GM21529 (cell line): ENCODE results near the gene TMEM114.
A peak's percentile ranks its signal among the peaks of the same experiment; 100 is the strongest.

Experiments used
- ATAC-seq: cut with Tn5 transposase; IDR thresholded peaks from one replicate; pipeline ENCODE4 v1.9.1; 2021; ENCODE audit not compliant: unreplicated experiment

Gene TMEM114

GRCh38 chr16:8611886-8612600 lies 21.7 kb upstream of the TMEM114 start:
- no peak for ATAC-seq

- ATAC-seq: no peak
Measured at GRCh38 chr16:8611122-8611521, 20.8 kb upstream of the TMEM114 start.

DNA sequence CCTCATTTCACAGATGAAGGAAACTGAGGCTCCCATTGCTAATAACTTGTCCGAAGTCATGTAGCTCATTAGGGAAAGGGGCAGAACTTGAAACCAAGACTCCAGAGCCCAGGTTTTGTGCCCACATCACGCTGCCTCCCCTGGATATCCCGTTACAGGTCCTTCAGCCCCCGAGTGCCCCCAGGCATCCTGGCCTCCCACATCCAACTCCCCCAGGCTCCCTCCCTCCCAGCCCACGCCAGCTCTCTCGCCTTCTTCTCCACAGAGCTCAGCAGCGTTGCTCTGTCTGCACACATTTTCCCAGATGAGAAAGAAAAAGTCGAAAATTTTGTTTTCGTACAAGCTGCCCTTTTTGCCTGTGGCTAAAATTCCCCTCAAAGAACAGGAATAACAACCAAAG lies 16.9 kb upstream of the TMEM114 start:
- no peak for ATAC-seq

DNA sequence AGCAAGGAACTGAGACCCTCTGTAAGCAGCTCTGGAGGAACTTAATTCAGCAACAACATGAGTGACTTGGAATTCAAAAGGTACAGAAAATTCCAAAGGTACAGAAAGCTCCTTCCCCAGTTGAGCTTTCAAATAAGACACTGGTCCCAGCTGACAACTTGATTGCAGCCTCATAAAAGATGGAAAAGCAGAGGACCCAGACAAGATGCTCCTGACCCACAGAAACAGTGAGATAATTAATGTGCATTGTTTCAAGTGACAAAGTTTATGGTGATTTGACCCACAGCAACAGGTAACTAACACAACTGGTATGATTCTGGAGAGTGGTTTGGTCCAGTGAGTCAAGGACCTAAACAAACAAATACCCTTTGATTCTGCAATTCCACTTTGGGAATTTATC lies 15.2 kb upstream of the TMEM114 start:
- no peak for ATAC-seq

- no peak for ATAC-seq
Measured at GRCh38 chr16:8600144-8600775, 9.9 kb upstream of the TMEM114 start.

- ATAC-seq: no peak
Measured at GRCh38 chr16:8596581-8596980, 6.3 kb upstream of the TMEM114 start.

DNA sequence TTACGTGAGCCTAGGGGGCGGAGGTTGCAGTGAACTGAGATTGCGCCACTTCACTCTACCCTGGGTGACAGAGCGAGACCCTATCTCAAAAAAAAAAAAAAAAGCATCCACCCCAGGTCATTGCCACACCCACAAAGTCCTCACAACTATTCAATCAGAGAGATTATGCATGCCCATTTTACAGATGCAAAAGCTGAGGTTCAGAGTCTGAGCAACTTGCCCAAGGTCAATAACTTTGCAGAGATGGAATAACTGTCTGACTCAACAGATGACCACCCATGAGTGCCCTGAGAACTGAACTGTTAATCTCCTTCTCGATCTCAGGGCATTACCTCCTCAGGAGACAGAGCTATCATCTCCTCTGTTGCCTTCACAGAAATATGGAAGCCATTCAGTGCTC lies 5.5 kb upstream of the TMEM114 start:
- ATAC-seq: no peak

DNA sequence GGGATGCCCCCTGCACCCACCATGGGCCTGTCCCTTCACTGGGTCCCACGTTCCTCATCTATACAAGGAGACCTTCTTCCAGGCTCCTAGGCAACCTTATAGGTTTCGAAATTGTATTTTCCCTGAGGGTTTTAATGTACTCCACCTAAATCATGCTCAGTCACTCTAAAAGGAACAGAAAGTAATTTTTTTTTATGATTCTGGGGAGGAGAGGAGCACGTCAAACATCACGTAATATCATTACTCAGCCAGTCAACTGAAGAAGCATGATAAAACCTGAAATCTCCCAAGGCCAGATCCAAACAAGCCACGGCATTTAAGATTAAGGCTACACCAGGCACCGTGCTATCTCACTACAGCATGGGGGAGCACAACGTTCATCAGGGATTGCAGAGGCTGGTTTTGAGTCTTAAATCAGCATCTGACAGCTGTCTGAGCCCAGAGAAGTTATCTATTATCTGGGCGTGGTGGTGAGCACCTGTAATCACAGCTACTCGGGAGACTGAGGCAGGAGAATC lies 3.9 kb upstream of the TMEM114 start:
- peak; percentile 49 for ATAC-seq

GRCh38 chr16:8591451-8591850 lies 1.1 kb upstream of the TMEM114 start:
- ATAC-seq: no peak

DNA sequence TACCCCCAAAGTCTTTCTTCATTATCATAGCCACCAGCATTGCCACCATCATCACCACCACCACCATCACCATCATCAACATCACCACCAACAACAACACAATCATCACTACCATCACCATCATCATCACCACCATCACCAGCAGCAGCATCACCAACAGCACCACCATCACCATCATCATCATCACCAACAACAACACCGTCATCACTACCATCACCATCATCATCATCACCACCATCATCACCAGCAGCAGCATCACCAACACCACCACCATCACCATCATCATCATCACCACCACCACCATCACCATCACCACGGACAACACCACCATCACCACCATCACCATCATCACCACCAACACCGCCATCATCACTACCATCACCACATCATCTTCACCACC lies 500 bp upstream of the TMEM114 start:
- ATAC-seq: no peak

- no peak for ATAC-seq
Measured at GRCh38 chr16:8589057-8589899, 1.0 kb downstream of the TMEM114 start.

DNA sequence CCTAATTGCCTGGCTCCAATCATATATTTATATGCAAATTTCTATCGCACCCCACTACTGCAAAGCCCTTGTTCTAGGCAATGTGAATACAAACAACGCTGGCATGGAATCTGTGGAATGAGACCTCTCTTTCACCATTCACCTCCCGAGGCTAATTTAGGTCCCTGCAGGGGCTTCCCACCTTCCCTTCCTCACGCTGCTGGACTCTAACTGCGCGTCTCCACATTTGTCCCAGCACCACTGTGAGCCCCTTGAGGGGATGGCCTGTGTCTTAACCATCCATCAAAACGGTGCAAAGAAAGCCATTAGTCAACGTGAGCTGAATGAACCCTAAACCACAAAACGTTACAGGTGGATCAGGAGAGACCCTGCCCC lies 1.6 kb downstream of the TMEM114 start:
- no peak for ATAC-seq

- ATAC-seq: no peak
Measured at GRCh38 chr16:8587065-8587464, 3.2 kb downstream of the TMEM114 start.

DNA sequence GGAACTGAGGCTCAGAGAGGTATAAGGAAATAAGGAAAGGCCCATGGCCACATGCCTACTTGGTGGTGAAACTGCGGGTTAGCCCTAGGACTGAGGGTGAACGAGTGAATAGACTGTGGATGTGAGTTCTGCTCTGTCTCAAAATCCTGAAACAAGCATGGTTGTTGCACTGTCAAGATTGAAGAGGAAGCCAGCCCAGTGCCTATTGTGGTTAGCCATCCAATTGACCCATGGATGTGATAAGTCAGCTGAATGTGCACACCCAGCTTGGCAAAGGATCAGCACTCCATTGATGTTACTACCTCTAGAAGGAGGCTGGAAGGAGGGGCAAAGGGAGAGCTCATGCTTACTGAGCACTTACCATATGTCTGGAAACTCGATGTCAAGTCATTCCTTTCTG lies 4.5 kb downstream of the TMEM114 start:
- no peak for ATAC-seq

DNA sequence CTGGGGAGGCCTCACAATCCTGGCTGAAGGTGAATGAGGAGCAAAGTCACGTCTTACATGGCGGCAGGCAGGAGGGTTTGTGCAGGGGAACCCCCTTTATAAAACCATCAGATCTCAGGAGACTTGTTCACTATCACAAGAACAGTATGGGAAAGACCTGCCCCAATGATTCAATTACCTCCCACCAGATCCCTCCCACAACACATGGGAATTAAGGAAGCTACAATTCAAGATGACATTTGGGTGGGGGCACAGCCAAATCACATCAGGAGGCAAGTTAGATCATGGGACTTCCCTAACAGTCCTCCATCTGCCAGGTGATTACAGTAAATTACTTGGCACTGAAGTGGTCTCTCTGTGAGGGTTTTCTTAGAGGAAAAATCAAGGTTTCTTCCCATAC lies 5.3 kb downstream of the TMEM114 start:
- no peak for ATAC-seq

- no peak for ATAC-seq
Measured at GRCh38 chr16:8583732-8584131, 6.6 kb downstream of the TMEM114 start.

- no peak for ATAC-seq
Measured at GRCh38 chr16:8583199-8583598, 7.1 kb downstream of the TMEM114 start.

DNA sequence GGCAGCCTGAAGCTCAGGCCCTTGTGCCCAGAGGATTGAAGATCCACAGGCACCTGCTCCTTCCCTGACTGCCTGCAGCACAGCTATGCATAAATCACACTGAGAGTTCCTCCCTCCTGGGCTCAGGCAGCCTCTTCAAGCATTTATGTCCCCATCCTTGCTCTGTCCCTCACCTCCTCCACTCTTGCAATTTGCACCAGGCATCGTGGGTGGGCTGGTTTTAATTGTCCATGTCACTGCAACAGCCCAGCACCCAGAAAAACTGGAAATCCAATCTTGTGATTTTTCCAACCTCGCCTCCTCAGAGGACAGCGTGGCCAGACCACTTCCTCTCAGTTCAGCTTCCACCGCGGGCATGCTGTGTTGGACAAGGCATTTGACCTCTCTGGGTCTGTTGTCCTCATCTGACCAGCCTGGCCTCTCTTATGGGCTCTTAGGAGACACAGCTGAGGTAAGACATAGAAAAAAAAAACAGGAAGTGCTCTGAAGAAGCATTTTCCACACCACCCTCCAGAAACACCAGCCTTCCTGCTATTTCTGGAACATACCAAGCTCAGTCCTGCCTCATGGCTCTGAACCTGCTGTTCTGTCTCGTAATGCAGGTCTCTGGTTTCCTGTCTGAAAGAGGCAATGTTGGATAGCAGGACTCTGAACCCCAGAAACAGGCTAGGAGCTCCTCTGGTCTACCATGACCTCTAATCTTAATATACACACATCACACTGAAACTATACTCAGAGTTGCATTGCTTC lies 8.3 kb downstream of the TMEM114 start:
- peak; percentile 70 for ATAC-seq

DNA sequence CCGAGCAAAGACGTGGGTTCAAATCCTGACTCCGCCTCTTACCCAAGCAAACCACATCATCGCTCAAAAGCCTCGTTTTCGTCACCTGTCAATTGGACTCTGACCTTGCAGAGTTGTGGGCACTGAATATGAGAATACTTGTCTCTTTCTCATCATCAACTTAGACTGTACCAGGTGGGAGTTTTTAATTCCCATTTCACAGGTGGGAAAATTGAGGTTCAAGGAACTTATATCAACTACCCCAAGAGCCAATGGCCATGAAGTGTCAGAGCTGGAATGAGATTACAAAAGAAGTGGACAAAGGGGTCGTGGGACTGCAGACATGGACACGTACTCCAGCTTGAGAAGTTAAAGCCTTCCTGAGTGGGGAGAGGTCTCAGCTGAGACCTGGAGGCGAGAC lies 10.8 kb downstream of the TMEM114 start:
- ATAC-seq: no peak

DNA sequence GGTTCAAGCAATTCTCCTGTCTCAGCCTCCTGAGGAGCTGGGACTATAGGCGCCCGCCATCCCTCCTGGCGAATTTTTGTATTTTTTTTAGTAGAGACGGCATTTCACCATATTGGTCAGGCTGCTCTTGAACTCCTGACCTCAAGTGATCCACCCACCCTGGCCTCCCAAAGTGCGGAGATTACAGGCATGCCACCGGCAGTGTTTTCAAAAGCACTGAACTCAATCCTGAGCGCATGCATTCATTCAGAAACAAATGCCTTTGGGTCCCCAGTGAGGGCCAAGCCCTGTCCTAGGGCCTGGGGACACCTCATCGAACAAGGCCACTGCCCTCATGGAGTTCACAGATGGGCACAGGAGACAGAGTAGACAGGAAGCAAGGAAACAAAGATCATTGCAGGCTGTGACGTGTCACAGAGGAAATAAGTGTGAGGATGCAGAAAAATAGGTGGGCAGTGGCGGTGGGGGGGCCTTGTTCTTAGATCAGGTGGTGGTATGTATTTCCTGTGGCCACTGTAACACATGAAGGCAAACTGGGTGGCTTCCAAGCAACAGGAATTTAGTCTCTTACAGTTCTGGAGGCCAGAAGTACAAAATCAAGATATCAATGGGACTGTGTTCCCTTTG lies 12.5 kb downstream of the TMEM114 start:
- no peak for ATAC-seq
